Kidney tubule cell (primary cell): ENCODE results near the gene TARS2.

ENCODE experiments used
- DNase-seq: peaks from one replicate; pipeline ENCODE4 v3.0.0-alpha.2; 2018; ENCODE audit warnings: low spot score

TARS2 gene

GRCh38 chr1:150555198-150555970, 68.2 kb downstream of the TARS2 start:
- DNase-seq = no peak

- no peak for DNase-seq
Observed at GRCh38 chr1:150555971-150556865, 69.0 kb downstream of the TARS2 start.

GRCh38 chr1:150557065-150557600, 69.9 kb downstream of the TARS2 start:
- no peak for DNase-seq
